Measurements from ENCODE around the gene SH2D5. TPM values are rescaled to one million over a fixed set of nuclear protein-coding genes. Genes with fewer than 3 reads are reported as not detected.

SH2D5 gene
- total RNA-seq, 1 donor from 2014 or later, result 1.2 TPM

- DNase-seq, result no peak
- no peak for TF ChIP-seq CTCF (IDR thresholded peaks at IDR 0.05; ENCODE audit: partially characterized antibody, unreplicated experiment)
- H3K9me3 Mint-ChIP-seq (ENCODE audit: unreplicated experiment), result no peaks in the 10 kb centered on the region
- peaks cover 7% of the 10 kb centered on the region for H3K4me1 Mint-ChIP-seq (ENCODE audit: low read depth, unreplicated experiment)
- H3K36me3 Mint-ChIP-seq (ENCODE audit: unreplicated experiment), result no peaks in the 10 kb centered on the region
- H3K27ac Mint-ChIP-seq (ENCODE audit: unreplicated experiment), result no peak overlapping the region
- H3K27me3 Mint-ChIP-seq (ENCODE audit: unreplicated experiment), result no peaks in the 10 kb centered on the region
- no peak overlapping the region for H3K4me3 Mint-ChIP-seq (ENCODE audit: unreplicated experiment)
These were observed 8.3 kb upstream of the SH2D5 start for GRCh38 chr1:20740781-20741180.

GRCh38 chr1:20739225-20739624 is 6.7 kb upstream of the SH2D5 start:
- H3K36me3 Mint-ChIP-seq (ENCODE audit: unreplicated experiment), result no peaks in the 10 kb centered on the region
- no peak overlapping the region for H3K4me3 Mint-ChIP-seq (ENCODE audit: unreplicated experiment)
- peaks cover 7% of the 10 kb centered on the region for H3K4me1 Mint-ChIP-seq (ENCODE audit: low read depth, unreplicated experiment)
- no peak overlapping the region for H3K27ac Mint-ChIP-seq (ENCODE audit: unreplicated experiment)
- no peak for DNase-seq
- TF ChIP-seq CTCF (IDR thresholded peaks at IDR 0.05; ENCODE audit: partially characterized antibody, unreplicated experiment), result no peak
- no peaks in the 10 kb centered on the region for H3K27me3 Mint-ChIP-seq (ENCODE audit: unreplicated experiment)
- H3K9me3 Mint-ChIP-seq (ENCODE audit: unreplicated experiment), result no peaks in the 10 kb centered on the region

GRCh38 chr1:20735581-20736111 is 3.1 kb upstream of the SH2D5 start:
- Mint-ChIP-seq H3K4me3 (ENCODE audit: unreplicated experiment) (no peak overlapping the region), H3K36me3 (ENCODE audit: unreplicated experiment) (no peaks in the 10 kb centered on the region), H3K27ac (ENCODE audit: unreplicated experiment) (no peak overlapping the region), H3K4me1 (ENCODE audit: low read depth, unreplicated experiment) (peaks cover 2% of the 10 kb centered on the region), H3K9me3 (ENCODE audit: unreplicated experiment) (peaks cover 2% of the 10 kb centered on the region), H3K27me3 (ENCODE audit: unreplicated experiment) (peaks cover 9% of the 10 kb centered on the region)
- no peak for TF ChIP-seq CTCF (IDR thresholded peaks at IDR 0.05; ENCODE audit: partially characterized antibody, unreplicated experiment)
- DNase-seq, result no peak

GRCh38 chr1:20733360-20733975 is 965 bp upstream of the SH2D5 start:
- DNase-seq, result no peak
- no peak overlapping the region for H3K27ac Mint-ChIP-seq (ENCODE audit: unreplicated experiment)
- no peaks in the 10 kb centered on the region for H3K36me3 Mint-ChIP-seq (ENCODE audit: unreplicated experiment)
- peaks cover 12% of the 10 kb centered on the region for H3K27me3 Mint-ChIP-seq (ENCODE audit: unreplicated experiment)
- H3K4me1 Mint-ChIP-seq (ENCODE audit: low read depth, unreplicated experiment), result peaks cover 2% of the 10 kb centered on the region
- TF ChIP-seq CTCF (IDR thresholded peaks at IDR 0.05; ENCODE audit: partially characterized antibody, unreplicated experiment), result no peak
- peak overlapping the region; percentile 80 for H3K4me3 Mint-ChIP-seq (ENCODE audit: unreplicated experiment)
- H3K9me3 Mint-ChIP-seq (ENCODE audit: unreplicated experiment), result peaks cover 2% of the 10 kb centered on the region

GRCh38 chr1:20732071-20732587 is 374 bp downstream of the SH2D5 start:
- Mint-ChIP-seq H3K27me3 (ENCODE audit: unreplicated experiment) (peaks cover 16% of the 10 kb centered on the region), H3K4me1 (ENCODE audit: low read depth, unreplicated experiment) (peaks cover 6% of the 10 kb centered on the region), H3K27ac (ENCODE audit: unreplicated experiment) (no peak overlapping the region)

More at GRCh38 chr1:20732071-20732587, 374 bp downstream of the SH2D5 start:
- no peak for TF ChIP-seq CTCF (IDR thresholded peaks at IDR 0.05; ENCODE audit: partially characterized antibody, unreplicated experiment)
- peak; percentile 76 for DNase-seq
- Mint-ChIP-seq H3K36me3 (ENCODE audit: unreplicated experiment) (peaks cover 5% of the 10 kb centered on the region), H3K9me3 (ENCODE audit: unreplicated experiment) (peaks cover 6% of the 10 kb centered on the region), H3K4me3 (ENCODE audit: unreplicated experiment) (peak overlapping the region; percentile 93)

Data from glutamatergic neuron (in vitro differentiated cells).